Fibroblast of pulmonary artery (primary cell): ENCODE results near the gene CDH20.

Experiments used
- DNase-seq: peaks from one replicate; pipeline ENCODE4 v3.0.0-alpha.2; 2010; ENCODE audit warnings: low read depth
- H3K4me3 ChIP-seq: replicated peaks from 2 replicates; pipeline ENCODE4 v1.5.1; 2011; ENCODE audit warnings: low read depth, mild to moderate bottlenecking, control low read depth, low read length, moderate library complexity
- CTCF ChIP-seq: IDR thresholded peaks from 2 replicates; pipeline ENCODE4 v1.5.1; 2011; ENCODE audit warnings: mild to moderate bottlenecking, control low read depth, low read length, inconsistent platforms; ENCODE audit errors: missing control alignments

The CDH20 gene

GRCh38 chr18:61497422-61497821 lies 164.2 kb downstream of the CDH20 start:
- TF ChIP-seq CTCF, result no peak
- DNase-seq, result no peak
- H3K4me3 ChIP-seq, result no peak overlapping the region

- peak; percentile 79 for DNase-seq
- no peak overlapping the region for H3K4me3 ChIP-seq
- peak; percentile 73 for TF ChIP-seq CTCF
These were observed 169.2 kb downstream of the CDH20 start for GRCh38 chr18:61502472-61502871.

- DNase-seq, result peak; percentile 3
- no peak for TF ChIP-seq CTCF
- no peak overlapping the region for H3K4me3 ChIP-seq
These were observed 170.5 kb downstream of the CDH20 start for GRCh38 chr18:61503688-61504087.

- H3K4me3 ChIP-seq, result no peak overlapping the region
- TF ChIP-seq CTCF, result no peak
- DNase-seq, result no peak
These were observed 195.7 kb downstream of the CDH20 start for GRCh38 chr18:61528961-61529360.

GRCh38 chr18:61530681-61531080 lies 197.5 kb downstream of the CDH20 start:
- TF ChIP-seq CTCF, result no peak
- H3K4me3 ChIP-seq, result no peak overlapping the region
- no peak for DNase-seq

GRCh38 chr18:61531182-61531581 lies 198.0 kb downstream of the CDH20 start:
- DNase-seq, result peak; percentile 7
- no peak overlapping the region for H3K4me3 ChIP-seq
- no peak for TF ChIP-seq CTCF

- no peak for TF ChIP-seq CTCF
- H3K4me3 ChIP-seq, result no peak overlapping the region
- DNase-seq, result no peak
These were observed 198.7 kb downstream of the CDH20 start for GRCh38 chr18:61531891-61532290.
